HG03095 (cell line): Measurements from ENCODE around the gene ARHGEF28.

Experiments used
- ATAC-seq: cut with Tn5 transposase; IDR thresholded peaks from one replicate; pipeline ENCODE4 v1.9.1; 2021; ENCODE audit warnings: moderate library complexity; ENCODE audit not compliant: unreplicated experiment

Gene ARHGEF28

GRCh38 chr5:73619606-73620333 lies 6.2 kb upstream of the ARHGEF28 start:
- ATAC-seq, result no peak

GRCh38 chr5:73620334-73620687 lies 5.7 kb upstream of the ARHGEF28 start:
- ATAC-seq, result no peak

- no peak for ATAC-seq
Measured at GRCh38 chr5:73623060-73623459, 2.9 kb upstream of the ARHGEF28 start.

- ATAC-seq, result no peak
Measured at GRCh38 chr5:73623901-73624404, 2.0 kb upstream of the ARHGEF28 start.

- ATAC-seq, result no peak
Measured at GRCh38 chr5:73624888-73625287, 1.1 kb upstream of the ARHGEF28 start.

GRCh38 chr5:73625372-73625943 lies 538 bp upstream of the ARHGEF28 start:
- ATAC-seq, result no peak

- no peak for ATAC-seq
Measured at GRCh38 chr5:73626814-73627313, 868 bp downstream of the ARHGEF28 start.

GRCh38 chr5:73629456-73629855 lies 3.5 kb downstream of the ARHGEF28 start:
- no peak for ATAC-seq

GRCh38 chr5:73630765-73631164 lies 4.8 kb downstream of the ARHGEF28 start:
- no peak for ATAC-seq

GRCh38 chr5:73631500-73631899 lies 5.5 kb downstream of the ARHGEF28 start:
- ATAC-seq, result no peak

- no peak for ATAC-seq
Measured at GRCh38 chr5:73633060-73633459, 7.1 kb downstream of the ARHGEF28 start.

- no peak for ATAC-seq
Measured at GRCh38 chr5:73636408-73636807, 10.4 kb downstream of the ARHGEF28 start.

- no peak for ATAC-seq
Measured at GRCh38 chr5:73637565-73637964, 11.6 kb downstream of the ARHGEF28 start.

GRCh38 chr5:73638344-73639095 lies 12.5 kb downstream of the ARHGEF28 start:
- no peak for ATAC-seq

- ATAC-seq, result no peak
Measured at GRCh38 chr5:73640861-73641320, 14.9 kb downstream of the ARHGEF28 start.

- ATAC-seq, result no peak
Measured at GRCh38 chr5:73641811-73642210, 15.8 kb downstream of the ARHGEF28 start.

GRCh38 chr5:73642344-73642743 lies 16.3 kb downstream of the ARHGEF28 start:
- no peak for ATAC-seq

- no peak for ATAC-seq
Measured at GRCh38 chr5:73644385-73644963, 18.5 kb downstream of the ARHGEF28 start.

GRCh38 chr5:73647721-73648120 lies 21.7 kb downstream of the ARHGEF28 start:
- ATAC-seq, result no peak

GRCh38 chr5:73648515-73648914 lies 22.5 kb downstream of the ARHGEF28 start:
- no peak for ATAC-seq

GRCh38 chr5:73649926-73650325 lies 23.9 kb downstream of the ARHGEF28 start:
- ATAC-seq, result no peak
